ENCODE data around the gene CCDC50.

DNA sequence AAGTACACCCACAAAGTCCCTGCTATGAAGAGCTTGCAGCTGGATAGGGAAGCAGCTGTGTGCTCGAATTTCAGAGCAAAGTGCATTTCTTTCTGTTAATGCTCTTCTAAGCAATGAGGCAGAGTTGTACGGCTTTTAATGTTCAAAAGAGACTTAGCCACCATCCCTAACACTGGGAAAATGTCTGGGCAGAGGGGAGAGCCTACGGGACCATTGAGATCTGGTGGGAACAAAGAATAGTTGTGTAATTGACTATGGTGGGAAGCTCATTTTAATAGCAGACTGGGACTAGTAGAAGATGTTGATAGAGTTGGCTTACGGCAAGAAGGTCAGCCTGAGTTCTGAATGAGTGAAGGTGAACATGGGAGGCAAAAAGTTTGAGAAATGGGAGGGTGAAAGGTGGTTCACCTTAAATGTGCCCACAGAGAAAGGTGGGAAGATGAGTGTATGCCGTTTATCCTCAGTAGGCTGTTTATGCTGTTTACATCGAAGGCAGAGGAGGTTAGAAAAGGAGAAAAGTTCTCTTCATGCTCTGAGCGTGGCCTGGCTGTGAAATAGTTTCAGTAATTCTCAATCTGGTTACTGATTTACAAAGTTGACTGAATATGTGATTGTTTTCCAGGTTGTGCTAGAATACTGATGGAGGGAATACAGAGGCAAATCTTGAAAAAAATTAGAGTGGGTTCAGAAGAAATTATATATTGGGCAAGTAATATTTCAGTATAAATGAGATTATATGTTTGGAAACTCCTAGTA lies 24.0 kb downstream of the CCDC50 start:
- TF ChIP-seq, protein P1, sequence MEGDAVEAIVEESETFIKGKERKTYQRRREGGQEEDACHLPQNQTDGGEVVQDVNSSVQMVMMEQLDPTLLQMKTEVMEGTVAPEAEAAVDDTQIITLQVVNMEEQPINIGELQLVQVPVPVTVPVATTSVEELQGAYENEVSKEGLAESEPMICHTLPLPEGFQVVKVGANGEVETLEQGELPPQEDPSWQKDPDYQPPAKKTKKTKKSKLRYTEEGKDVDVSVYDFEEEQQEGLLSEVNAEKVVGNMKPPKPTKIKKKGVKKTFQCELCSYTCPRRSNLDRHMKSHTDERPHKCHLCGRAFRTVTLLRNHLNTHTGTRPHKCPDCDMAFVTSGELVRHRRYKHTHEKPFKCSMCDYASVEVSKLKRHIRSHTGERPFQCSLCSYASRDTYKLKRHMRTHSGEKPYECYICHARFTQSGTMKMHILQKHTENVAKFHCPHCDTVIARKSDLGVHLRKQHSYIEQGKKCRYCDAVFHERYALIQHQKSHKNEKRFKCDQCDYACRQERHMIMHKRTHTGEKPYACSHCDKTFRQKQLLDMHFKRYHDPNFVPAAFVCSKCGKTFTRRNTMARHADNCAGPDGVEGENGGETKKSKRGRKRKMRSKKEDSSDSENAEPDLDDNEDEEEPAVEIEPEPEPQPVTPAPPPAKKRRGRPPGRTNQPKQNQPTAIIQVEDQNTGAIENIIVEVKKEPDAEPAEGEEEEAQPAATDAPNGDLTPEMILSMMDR (IDR thresholded peaks at IDR 0.05), result no peak
- no peak for TF ChIP-seq POLR2A (IDR thresholded peaks at IDR 0.05)
- TF ChIP-seq EP300 (IDR thresholded peaks at IDR 0.05), result no peak
